Bronchus fibroblast of lung (primary cell): ENCODE results near the gene FGF16. TPM values are rescaled to one million over a fixed set of nuclear protein-coding genes. Genes with fewer than 3 reads are reported as not detected.

Source experiments
- total RNA-seq: library from RNA; depleted of rRNA; stranded (reverse); fragments of >200 nt; gene quantifications from 2 replicates; pipeline ENCODE4 v1.2.3, GENCODE V29; 2015

FGF16 gene
- 0.15 TPM in 1 of 2 replicates, not detected in the other for total RNA-seq

DNA sequence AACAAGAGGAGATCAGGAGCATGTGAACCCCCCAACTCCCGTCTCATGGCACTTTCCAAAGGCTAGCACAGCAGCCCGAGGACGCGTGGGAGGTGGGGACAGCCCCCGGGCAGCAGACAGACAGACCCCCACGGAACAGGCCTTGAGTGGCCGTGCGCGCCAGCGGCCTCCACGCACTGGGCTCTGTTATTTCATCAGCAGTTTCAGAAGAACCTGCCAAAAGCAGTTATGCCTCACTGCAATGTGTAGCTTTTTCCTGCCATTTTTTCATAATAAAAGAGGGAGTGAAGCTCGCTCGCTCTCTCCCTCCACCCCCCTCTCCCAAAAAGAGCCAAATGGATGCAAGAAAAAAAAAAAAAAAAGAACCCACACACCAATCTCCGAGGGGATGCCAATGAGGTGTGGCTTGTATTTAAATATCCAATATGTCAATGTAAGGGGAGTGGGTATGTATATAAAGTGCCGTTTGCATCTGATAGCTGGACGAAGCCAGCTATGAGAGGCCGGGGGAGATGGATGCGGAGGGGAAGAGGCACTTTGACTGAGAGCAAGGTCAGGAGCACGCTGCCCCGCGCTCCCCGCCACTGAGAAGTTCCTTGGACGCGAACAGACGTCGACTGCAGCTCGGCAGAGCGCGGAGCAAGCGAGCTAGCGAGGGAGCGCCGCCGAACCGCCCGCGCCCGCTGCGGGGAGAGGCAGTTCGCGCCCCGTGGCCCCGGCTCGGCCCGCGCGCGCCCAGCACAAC lies at the start of gene FGF16:
Gene FGF16, plus strand, starts transcription at position 482 of the 745 bp plus-strand sequence. CDS start 286 bp downstream, outside the sequence.

